GM18907 (cell line): ENCODE data around the gene TBC1D5.
"Not testable (repeated sequence)": the region's sequence is repeated elsewhere in the genome, so short reads cannot be mapped to it uniquely, and the experiment has no call there.

ENCODE experiments used
- ATAC-seq: cut with Tn5 transposase; IDR thresholded peaks from one replicate; pipeline ENCODE4 v1.9.1; 2021; ENCODE audit warnings: mild to moderate bottlenecking, moderate library complexity; ENCODE audit not compliant: unreplicated experiment

The TBC1D5 gene, protein sequence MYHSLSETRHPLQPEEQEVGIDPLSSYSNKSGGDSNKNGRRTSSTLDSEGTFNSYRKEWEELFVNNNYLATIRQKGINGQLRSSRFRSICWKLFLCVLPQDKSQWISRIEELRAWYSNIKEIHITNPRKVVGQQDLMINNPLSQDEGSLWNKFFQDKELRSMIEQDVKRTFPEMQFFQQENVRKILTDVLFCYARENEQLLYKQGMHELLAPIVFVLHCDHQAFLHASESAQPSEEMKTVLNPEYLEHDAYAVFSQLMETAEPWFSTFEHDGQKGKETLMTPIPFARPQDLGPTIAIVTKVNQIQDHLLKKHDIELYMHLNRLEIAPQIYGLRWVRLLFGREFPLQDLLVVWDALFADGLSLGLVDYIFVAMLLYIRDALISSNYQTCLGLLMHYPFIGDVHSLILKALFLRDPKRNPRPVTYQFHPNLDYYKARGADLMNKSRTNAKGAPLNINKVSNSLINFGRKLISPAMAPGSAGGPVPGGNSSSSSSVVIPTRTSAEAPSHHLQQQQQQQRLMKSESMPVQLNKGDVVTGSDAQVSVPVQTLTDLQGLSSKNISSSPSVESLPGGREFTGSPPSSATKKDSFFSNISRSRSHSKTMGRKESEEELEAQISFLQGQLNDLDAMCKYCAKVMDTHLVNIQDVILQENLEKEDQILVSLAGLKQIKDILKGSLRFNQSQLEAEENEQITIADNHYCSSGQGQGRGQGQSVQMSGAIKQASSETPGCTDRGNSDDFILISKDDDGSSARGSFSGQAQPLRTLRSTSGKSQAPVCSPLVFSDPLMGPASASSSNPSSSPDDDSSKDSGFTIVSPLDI

DNA sequence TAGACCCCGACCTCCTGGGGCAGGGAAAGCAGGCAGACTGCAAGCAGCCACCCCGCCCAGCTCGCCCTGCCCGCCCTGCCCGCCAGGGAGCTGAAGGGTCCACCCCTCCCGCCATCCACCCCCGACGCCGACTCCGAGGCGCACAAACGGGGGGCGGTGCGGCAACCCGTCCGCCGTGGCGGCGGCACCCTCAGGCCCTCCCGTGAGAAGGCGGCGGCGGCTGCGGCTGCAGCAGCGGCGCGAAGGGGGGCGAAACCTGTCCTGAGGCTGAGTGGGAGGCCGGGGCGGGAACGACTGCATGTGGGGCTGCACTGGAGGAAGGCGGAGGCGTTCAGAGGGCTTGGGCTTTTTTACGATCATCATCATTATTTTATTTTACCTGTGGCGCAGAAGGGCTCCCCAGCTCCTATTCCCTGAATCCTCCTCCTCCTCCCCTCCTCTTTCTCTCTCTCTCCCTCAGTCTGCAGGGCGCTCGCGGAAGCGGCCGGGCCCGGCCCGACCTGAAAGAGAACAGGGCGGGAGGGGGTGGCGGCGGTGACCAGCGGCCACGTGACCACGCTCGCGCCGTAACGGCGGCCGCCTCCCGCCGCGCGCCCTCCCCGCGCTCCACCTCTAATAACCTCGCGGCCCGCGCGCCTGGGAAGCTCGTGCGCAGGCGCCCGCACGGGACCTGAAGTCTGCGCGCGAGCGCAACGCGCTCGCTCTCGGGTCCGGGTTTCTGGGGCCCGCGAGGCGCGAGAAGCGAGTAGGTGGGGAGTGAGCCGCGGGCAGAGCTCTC, at the start of gene TBC1D5:
TSS of gene TBC1D5 (minus strand) at position 530 of the 778 bp plus-strand sequence. CDS start 234,061 bp downstream, outside the sequence.
- ATAC-seq: peak; percentile 80

DNA sequence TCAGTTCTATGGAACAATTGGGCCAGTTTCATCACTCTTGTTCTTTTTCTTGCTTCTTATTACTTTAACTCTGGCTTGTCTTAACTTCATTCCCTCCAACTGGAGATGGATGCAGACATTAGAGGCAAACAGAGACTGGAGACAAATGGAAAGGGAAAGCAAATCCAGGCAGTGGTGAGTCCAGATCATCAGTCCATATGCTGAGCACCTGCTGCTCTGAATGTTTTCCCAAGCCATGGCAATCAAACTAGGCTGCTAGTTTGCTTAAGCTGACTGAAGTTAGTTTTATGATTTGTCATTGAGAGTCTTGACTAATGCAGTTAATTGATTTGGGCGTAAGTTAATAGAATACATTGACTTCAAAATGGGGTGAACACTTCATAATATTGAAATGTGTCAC, 41.0 kb upstream of the TBC1D5 start:
- ATAC-seq: no peak

DNA sequence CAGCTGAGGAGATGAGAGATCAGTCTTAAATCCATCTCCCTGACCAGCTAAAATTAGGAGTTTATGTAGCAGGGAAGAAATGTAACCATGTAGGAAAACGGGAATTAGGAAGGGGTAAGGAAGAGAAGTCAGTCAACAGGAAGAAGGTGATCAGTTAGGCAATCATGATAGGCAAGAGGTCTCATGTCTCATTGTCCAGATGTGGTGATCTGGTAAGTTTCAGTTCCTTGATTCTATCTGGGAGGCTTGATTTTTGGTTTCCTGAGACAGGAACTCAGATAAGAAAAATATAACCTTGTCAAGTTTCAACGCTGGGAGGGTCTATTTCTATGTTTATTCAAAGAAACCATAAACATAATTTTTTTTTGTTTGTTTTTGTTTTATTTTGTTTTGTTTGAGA, 40.3 kb upstream of the TBC1D5 start:
- ATAC-seq: no peak

DNA sequence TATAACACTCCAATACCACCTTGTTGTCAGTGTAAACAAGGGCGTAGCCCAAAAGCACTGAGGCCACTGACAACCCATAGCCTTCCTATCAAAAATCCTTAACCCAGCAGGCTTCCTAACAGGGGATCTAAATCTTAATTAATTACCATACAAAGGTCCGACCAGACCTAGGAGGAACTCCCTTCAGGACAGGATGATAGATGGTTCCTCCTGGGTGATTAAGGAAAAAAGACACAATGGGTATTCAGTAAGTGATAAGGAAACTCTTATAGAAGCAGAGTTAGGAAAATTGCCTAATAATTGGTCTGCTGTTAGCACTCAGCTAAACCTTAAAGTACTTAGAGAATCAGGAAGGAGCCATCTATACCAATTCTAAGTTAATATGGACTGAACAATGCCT, 37.9 kb upstream of the TBC1D5 start:
- ATAC-seq: not testable (repeated sequence)

DNA sequence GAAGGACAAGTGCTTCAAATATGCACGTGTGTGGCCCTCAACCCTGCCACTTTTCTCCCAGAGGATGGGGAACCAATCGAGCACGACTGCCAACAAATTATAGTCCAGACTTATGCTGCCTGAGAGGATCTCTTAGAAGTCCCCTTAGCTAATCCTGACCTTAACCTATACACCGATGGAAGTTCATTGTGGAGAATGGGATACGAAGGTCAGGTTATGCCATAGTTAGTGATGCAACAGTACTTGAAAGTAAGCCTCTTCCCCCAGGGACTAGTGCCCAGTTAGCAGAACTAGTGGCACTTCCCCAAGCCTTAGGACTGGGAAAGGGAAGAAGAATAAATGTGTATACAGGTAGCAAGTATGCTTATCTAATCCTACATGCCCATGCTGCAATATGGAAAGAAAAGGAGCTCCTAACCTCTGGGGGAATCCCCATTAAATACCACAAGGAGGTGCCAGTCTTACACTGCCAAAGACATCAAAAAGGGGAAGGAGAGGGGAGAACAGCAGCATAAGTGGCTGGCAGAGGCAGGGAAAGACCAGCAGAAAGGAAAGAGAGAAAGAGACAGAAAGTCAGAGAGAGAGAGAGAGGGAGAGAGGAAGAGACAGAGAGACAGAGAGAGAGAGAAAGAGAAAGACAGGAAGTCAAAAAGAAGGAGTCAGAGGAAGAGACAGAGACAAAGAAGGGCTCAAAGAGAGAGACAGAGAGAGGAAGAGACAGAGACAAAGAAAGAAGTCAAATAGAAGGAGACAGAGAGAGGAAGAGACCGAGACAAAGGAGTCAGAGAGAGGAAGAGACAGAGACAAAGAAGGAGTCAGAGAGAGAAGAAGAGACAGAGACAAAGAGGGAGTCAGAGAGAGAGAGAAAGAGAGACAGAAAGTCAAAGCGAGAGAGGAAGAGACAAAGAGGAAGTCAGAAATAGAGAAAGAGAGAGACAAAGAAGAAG, 37.1 kb upstream of the TBC1D5 start:
- ATAC-seq: not testable (repeated sequence)

DNA sequence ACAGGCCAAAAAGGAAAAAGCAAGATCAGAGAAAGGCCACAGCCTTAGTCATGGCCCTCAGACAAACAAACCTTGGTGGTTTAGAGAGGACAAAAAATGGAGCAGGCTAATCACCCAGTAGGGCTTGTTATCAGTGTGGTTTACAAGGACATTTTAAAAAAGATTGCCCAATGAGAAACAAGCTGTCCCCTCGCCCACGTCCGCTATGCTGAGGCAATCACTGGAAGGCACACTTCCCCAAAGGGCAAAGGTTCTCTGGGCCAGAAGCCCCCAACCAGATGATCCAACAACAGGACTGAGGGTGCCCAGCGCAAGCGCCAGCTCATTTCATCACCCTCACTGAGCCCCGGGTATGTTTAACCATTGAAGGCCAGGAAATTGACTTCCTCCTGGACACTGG, 34.9 kb upstream of the TBC1D5 start:
- ATAC-seq: not testable (repeated sequence)

DNA sequence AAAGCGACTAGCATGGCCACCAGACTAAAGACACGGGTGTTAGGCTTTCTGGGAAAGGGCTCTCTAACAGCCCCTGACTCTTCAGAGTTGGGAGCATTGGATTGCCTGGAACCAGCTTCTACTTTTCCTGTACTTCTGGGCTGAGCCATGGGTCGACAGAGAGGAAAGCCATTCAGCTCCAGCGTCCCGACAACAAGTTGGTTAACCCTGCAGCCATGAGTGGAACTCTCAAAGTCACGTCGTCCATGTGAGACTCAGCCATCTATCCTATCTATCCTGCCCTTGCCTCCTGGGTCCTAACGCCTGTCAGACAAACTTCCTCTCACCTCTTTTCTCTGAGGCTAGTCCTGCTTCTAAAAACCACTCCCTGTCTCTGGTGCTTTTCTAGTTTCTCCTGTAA, 32.6 kb upstream of the TBC1D5 start:
- no peak for ATAC-seq

DNA sequence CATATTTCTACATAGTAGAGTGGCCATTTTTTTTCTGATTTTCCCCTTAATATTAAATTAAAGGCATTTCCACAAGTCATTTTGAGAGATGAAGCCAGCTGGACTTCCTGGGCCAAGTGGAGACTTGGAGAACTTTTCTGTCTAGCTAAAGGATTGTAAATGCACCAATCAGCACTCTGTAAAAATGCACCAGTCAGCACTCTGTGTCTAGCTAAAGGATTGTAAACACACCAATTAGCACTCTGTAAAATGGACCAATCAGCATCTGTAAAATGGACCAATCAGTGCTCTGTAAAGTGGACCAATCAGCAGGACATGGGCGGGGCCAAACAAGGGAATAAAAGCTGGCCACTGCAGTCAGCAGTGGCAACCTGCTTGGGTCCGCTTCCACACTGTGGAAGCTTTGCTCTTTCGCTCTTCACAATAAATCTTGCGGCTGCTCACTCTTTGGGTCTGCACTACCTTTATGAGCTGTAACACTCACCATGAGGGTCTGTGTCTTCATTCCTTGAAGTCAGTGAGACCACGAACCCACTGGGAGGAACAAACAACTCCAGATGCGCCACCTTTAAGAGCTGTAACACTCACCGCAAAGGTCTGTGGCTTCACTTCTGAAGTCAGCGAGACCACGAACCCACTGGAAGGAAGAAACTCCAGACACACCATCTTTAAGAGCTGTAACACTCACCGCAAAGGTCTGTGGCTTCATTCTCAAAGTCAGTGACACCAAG, 31.9 kb upstream of the TBC1D5 start:
- ATAC-seq: not testable (repeated sequence)

DNA sequence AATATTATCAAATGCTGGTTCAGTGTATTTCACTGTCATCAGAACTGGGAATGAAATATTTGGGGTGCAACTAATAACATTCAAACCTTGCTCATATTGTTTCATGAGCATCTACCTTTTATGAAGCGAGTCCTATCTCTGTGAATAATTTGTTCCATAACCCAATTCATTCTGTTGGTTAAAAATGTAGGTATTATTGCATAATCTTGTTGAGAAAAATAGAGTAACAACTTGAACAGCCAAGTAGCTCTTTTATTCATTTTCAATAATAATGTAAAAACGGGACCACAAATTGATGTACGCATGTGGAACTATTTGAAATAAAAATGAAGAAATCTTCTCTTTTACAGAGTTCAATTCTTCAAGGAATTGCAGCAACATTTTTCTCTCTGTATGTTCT, 30.1 kb upstream of the TBC1D5 start:
- no peak for ATAC-seq

DNA sequence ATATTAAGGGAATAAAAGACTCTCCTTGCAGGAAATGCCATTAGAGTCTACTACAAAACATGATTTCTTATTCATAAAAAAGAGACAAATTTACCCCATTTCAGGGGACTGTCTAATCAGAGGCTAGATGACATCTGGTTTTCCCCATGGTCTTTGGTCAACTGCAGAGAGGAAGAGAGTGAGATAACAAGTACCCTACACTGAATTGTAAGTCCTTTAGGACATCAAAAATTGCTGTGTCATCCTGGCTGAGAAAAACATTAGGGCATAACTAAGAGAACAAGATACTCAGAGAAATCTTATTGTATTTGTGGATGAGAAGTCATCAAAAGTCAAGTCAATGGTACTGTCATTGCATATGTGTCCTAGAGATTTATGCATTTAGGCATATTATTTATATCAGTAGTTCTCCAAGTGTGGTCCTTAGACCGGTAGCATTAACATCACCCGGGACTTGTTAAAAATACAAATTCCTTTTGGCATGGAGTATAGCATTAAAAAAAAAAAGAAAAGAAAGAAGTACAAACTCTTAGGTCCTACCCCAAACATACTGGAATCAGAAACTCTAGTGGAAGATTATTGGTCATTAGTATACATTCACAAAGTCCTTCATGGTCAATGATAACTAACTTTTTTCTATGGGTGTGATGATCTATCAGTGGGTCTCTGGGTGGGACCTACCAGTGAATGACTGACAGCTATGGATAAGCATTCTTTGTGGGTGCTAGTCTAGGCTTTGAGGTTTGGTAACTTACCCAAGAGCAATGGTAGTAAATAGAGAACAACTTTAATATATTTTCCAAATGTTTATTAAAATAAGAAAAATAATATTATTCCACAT, 29.0 kb upstream of the TBC1D5 start:
- ATAC-seq: no peak

DNA sequence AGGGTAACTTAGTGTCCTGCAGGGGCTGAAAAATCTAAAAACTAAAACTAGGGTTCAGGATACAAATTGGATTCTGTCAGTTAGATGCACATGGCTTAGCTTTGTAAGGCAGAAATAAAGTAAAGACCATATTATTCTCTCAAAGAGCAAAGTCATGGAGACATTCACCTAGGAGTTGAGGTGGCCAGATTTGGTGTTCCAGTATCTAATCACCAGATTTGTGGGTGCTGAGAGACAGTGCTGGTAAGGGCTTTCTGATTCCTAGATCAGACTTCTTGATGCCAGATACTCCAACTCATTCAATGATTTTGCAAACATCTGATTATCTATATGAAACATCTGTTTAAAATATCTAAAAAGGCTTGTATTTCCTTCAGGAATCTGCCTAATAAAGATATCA, 28.3 kb upstream of the TBC1D5 start:
- no peak for ATAC-seq

DNA sequence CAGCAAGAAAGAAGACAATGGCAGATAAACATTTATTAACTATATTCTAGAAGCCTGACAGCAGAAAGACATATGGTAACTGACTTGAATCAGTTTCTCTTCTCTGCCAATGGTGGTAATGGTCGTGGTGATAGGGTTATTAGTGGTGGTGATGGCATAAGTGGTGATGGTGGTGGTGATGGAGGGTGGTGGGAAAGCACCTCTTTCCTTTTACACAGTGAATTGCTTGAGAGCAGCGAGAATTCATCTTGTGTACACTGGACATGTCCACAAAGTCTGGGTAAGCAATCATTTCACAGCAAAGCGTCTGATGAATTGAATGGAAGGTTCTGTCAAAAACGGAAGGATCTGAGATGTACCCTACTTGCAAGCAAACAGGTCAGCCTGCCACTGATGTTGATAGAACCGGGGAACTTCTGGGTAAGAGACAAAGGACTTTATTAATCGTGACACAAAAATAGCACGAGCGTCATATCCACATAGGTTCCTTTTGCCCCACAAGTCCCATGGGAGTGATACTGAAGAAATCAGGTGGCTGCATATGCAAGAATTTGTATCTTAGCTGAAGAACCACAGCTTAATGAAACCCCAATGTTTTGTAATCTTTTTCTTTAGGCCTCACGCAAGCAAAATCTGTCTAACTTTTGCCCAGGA, 23.5 kb upstream of the TBC1D5 start:
- ATAC-seq: peak; percentile 89

DNA sequence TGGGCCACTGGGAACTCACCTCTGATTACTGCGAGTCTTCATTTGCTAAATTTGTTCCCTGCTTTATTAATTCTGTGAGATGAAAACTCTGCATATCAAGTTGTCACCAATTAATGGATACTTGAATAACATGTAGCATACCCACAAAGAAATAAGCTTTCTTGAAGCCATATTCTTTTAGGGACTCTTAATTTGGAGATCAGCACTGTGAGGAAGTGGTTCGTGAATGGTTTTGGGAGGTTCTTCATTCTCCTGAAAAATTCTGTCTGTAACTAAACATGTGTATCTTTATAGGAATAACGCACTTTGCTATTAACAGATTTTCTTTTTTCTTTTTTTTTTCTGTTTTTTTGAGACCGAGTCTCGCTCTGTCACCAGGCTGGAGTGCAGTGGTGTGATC, 19.1 kb upstream of the TBC1D5 start:
- no peak for ATAC-seq

DNA sequence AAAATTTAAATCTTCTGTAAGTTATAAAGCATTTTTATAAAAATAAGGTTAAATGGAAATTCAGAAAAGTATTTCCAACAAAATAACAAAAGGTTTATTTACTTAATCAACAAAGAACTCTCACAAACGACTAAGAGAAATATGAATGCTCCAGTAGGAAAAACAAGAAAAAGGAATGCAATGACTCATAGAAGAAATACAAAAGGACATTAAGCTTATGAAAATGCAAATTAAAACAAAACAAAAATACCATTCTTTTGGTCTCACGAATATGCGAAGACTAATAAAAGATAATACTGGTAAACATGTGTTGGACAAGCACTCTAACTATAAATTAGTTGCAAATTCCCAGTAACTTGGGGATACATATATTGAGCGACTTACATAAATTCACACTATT, 17.5 kb upstream of the TBC1D5 start:
- no peak for ATAC-seq

DNA sequence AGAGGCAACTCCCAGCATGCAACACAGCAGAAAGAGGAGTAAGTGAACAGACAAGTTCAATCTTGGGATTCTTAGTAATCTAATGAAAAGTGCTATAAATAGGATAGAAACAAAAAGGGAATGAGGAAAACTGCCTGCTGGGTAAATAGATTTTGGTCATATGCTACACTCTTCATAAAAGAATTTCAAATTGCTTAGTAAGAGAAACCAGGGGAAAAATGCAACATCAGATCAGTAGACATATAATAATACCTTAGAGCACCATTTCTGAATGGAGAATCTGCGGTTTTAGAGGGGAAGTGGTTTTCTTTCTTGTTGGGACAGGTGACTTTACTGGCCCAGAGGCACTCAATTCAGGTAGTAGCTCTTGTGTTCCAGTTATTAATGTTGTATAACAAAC, 13.4 kb upstream of the TBC1D5 start:
- no peak for ATAC-seq

DNA sequence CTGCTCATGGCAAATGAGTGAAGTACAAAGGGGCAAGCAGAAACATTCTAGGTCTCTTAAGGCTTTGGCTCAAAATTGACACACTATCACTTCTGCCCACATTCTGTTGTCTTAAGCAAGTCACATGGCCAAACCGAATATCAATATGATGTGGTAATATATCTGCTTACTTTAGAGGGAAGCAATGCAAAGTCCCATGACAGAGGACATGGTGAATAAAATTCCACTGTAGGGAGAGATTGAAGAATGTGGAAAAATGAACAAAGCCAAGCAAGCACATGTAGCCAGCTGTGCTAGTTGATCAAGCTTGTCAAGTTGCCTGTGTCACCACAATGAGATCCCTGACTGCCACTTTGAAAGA, 11.2 kb upstream of the TBC1D5 start:
- no peak for ATAC-seq

DNA sequence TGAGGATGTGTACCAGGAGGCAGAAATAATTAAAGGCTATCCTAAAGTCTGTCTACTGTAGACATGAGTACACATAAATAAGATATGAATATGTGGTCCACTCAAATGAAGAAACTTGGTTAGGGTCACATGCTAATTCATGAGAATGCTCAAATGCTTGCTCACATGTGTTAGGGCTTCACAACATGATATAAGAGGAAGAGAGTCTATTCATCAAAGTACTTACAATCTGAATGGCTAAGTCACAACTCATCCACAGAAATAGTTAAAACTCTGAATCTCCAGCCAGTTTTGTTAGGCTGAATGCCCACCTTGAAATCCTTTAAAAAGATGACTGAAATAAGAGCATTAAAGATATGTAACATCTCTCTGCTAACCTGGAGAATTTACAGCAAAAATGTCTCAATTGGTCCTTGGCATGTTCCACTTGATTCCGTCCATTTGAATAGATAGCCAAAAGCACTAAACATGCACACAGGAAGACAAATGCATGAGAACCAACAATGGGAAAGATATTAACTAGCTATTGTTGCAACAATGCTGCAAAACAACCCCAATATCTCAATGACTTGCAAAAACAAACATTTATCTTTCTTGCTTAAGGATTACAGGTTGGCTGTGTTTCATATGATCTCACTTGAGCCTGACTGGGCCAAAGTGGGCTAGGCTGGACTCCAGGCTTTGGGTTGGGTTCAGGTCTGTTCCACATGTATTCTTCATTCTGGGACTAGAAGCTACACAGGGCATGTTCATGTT, 10.6 kb upstream of the TBC1D5 start:
- ATAC-seq: no peak

DNA sequence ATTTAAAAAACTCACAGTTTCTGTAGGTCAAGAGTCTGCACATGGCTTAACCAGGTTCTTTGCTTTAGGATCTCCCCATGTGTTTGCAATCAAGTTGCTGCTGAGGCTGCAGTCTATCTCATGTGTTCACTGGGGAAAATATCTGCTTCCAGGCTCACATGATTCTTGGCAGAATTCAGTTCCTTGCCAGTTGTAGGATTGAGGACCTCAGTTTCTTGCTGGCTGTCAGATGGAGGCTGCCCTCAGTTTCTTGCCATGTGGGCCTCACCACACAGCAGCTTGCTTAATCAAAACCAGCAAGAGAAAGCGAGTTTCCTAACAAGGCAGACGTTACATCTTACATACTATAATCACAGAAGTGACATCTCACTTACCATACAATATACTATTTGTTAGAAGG, 10.0 kb upstream of the TBC1D5 start:
- no peak for ATAC-seq
